Heart right ventricle (tissue), 16 donors: ENCODE data around the gene EIF3K. TPM values are rescaled to one million over a fixed set of nuclear protein-coding genes. Genes with fewer than 3 reads are reported as not detected.
"Not testable (repeated sequence)": the region's sequence is repeated elsewhere in the genome, so short reads cannot be mapped to it uniquely, and the experiment has no call there.

Source experiments
- ATAC-seq, 8 donors: fragments of 200-7000 bp; cut with Tn5 transposase; one replicate each; pipeline ENCODE4 v1.9.1; 2020; ENCODE audit warnings: mild to moderate bottlenecking in 8 of 8, moderate library complexity in 8 of 8, moderate number of reproducible peaks in 1 of 8
- DNase-seq, 2 donors: peaks; one replicate each; pipeline ENCODE4 v3.0.0-alpha.2; 2020
- H3K27ac ChIP-seq, 10 donors: fragments of 200-600 bp; sonication (generic) in 2 of 10; one replicate each; pipeline versions ENCODE4 v1.5.0 to v1.8.0; 2020 to 2022; ENCODE audit warnings: mild to moderate bottlenecking in 3 of 10
- H3K27me3 ChIP-seq, 7 donors: fragments of 200-600 bp; one replicate each; pipeline ENCODE4 v1.8.0; 2021 to 2022; ENCODE audit warnings: mild to moderate bottlenecking in 2 of 7
- H3K36me3 ChIP-seq, 9 donors: fragments of 200-600 bp; sonication (generic) in 1 of 9; one replicate each; pipeline versions ENCODE4 v1.5.0 to v1.8.0; 2020 to 2022; ENCODE audit warnings: mild to moderate bottlenecking in 2 of 9
- H3K4me1 ChIP-seq, 9 donors: fragments of 200-600 bp; sonication (generic) in 1 of 9; one replicate each; pipeline versions ENCODE4 v1.5.0 to v1.8.0; 2020 to 2022; ENCODE audit warnings: mild to moderate bottlenecking in 4 of 9
- H3K4me3 ChIP-seq, 10 donors: fragments of 200-600 bp; sonication (generic) in 2 of 10; one replicate each; pipeline versions ENCODE4 v1.5.0 to v1.8.0; 2020 to 2022; ENCODE audit warnings: mild to moderate bottlenecking in 7 of 10, moderate library complexity in 2 of 10
- H3K9me3 ChIP-seq, 11 donors: fragments of 200-600 bp in 10 of 11; sonication (generic) in 2 of 11; one replicate each; pipeline versions ENCODE4 v1.5.0 to v1.8.0; 2013 to 2022; ENCODE audit warnings: mild to moderate bottlenecking in 2 of 11, control low read depth in 1 of 11, moderate library complexity in 1 of 11
- CTCF ChIP-seq, 9 donors: fragments of 200-600 bp; sonication (generic) in 2 of 9; IDR thresholded peaks; one replicate each; pipeline versions ENCODE4 v1.5.0 to v1.8.0; 2021 to 2022; ENCODE audit warnings: antibody characterized with exemption in 9 of 9, mild to moderate bottlenecking in 5 of 9, moderate library complexity in 1 of 9
- WGBS, 2 donors: extraction: QIAGEN DNeasy Blood & Tissue Kit; methylation state at CpG; one replicate each; pipeline ENCODE4 v1.1.7; 2013; ENCODE audit warnings: inconsistent platforms in 1 of 2; 5-methylcytosine and 5-hydroxymethylcytosine counted together
- intact Hi-C, 10 donors: fragments of 100-400 bp; cut with DNase I; formaldehyde crosslinking; loops; one replicate each; pipeline versions ENCODE4 v1.11.1 to v1.14.2; 2022
- polyA plus RNA-seq, 2 donors: library from polyadenylated mRNA; stranded (reverse); fragments of 200-250 nt; gene quantifications; one replicate each; pipeline ENCODE4 v1.2.3, GENCODE V29; 2013
- total RNA-seq, 10 donors: library from RNA; stranded (reverse); fragmentation: NEBNext Ultra II Directional in 3 of 10; extraction: Animal tissue kit (Norgen Biotek cat#: 25700) in 3 of 10; gene quantifications; one replicate each; pipeline versions ENCODE4 v1.2.1 to v1.2.4, GENCODE V29; 2021 to 2023
- donor health status: Arrhythmogenic right ventricular cardiomyopathy.
- donor health status: ischemic (EF 13 %, LVEDD 7.1; RV severe dilation, severe dysfunction).
- donor health status: healthy with polysubstance abuse.
- donor health status: DM: no; HTN: yes; CAD: no.
- donor health status: DM: no; HTN: no; CAD: no.
- donor health status: ischemic (EF 25% LVEDD 6.9; RV normal size, moderate dysfunction).
- donor health status: ischemic (EF 25% LVEDD 5.7; RV mildly dilated, moderate dysfunction).
- donor health status: healthy.
- donor health status: DM: yes; HTN: yes; CAD: no.
- donor health status: Ischemic cardiomyopathy.
- donor health status: ischemic (EF 35%, LVEDD 5.7; RV mildly dilated, moderate dysfunction).
- donor health status: nonischemic (EF 11% LVEDD 7.7; RV severe dilation, severe dysfunction).
- donor health status: DM: yes; HTN: yes; CAD: no.
- donor health status: PGD.
- donor health status: ischemic (EF 29% LVEDD 5.4; RV normal size, mild dysfunction).
- donor health status: nonischemic (EF 23%, LVEDD 6.1; RV moderate dilation, normal function).

Gene EIF3K
- total and polyA plus RNA-seq, 12 donors = 505 to 845 (median 631) TPM

- Histone ChIP-seq H3K4me1 (peaks cover 0 to 5% (median 0%) of the 10 kb centered on the region in 9 donors), H3K27ac (no peak overlapping the region), H3K36me3 (no peaks in the 10 kb centered on the region), H3K4me3 (no peak overlapping the region), H3K9me3 (no peaks in the 10 kb centered on the region), H3K27me3 (peaks cover 0 to 11% (median 8%) of the 10 kb centered on the region in 7 donors)
- 87 to 92% methylated on average over 11 of the region's 11 CpGs for WGBS, 2 donors
- TF ChIP-seq CTCF (IDR thresholded peaks at IDR 0.05) = no peak
- no peak for ATAC-seq
- DNase-seq = no peak
- intact Hi-C loops = no loop called here
Measured at GRCh38 chr19:38599722-38600121, 19.3 kb upstream of the EIF3K start.

- WGBS, 2 donors = 95 to 97% methylated on average over 5 of the region's 5 CpGs
- H3K9me3 ChIP-seq, H3K4me3 ChIP-seq, H3K4me1 ChIP-seq, ATAC-seq, H3K27ac ChIP-seq, intact Hi-C loops, H3K36me3 ChIP-seq, DNase-seq, H3K27me3 ChIP-seq: not testable (repeated sequence)
Measured at GRCh38 chr19:38602856-38603255, 16.1 kb upstream of the EIF3K start.

- 88% methylated on average over 6 of the region's 6 CpGs for WGBS, 2 donors
- H3K36me3 ChIP-seq = peaks cover 0 to under 1% (median 0%) of the 10 kb centered on the region in 9 donors
- no peak for ATAC-seq
- TF ChIP-seq CTCF (IDR thresholded peaks at IDR 0.05) = no peak
- H3K27me3 ChIP-seq = no peaks in the 10 kb centered on the region
- intact Hi-C loops = no loop called here
- no peaks in the 10 kb centered on the region for H3K9me3 ChIP-seq
- H3K4me3 ChIP-seq = no peak overlapping the region
- no peak for DNase-seq
- H3K4me1 ChIP-seq = no peaks in the 10 kb centered on the region
- H3K27ac ChIP-seq = no peak overlapping the region
Measured at GRCh38 chr19:38606131-38606530, 12.9 kb upstream of the EIF3K start.

GRCh38 chr19:38614289-38614688 is 4.7 kb upstream of the EIF3K start:
- no peak for TF ChIP-seq CTCF (IDR thresholded peaks at IDR 0.05)
- intact Hi-C loops = no loop called here
- Histone ChIP-seq H3K4me1 (peaks cover 0 to 18% (median 12%) of the 10 kb centered on the region in 9 donors), H3K9me3 (no peaks in the 10 kb centered on the region), H3K27me3 (no peaks in the 10 kb centered on the region), H3K4me3 (no peak overlapping the region), H3K27ac (no peak overlapping the region), H3K36me3 (peaks cover 0 to 12% (median 0%) of the 10 kb centered on the region in 9 donors)
- no peak for ATAC-seq
- WGBS, 2 donors = 55 to 63% methylated on average over 3 of the region's 3 CpGs
- DNase-seq = no peak

GRCh38 chr19:38615007-38615581 is 3.9 kb upstream of the EIF3K start:
- WGBS, 2 donors = 75 to 76% methylated on average over 7 of the region's 7 CpGs
- DNase-seq (no peak), ATAC-seq (no peak)
- Histone ChIP-seq H3K4me3 (no peak overlapping the region), H3K9me3 (no peaks in the 10 kb centered on the region), H3K4me1 (peaks cover 0 to 25% (median 18%) of the 10 kb centered on the region in 9 donors), H3K36me3 (peaks cover 0 to 12% (median 0%) of the 10 kb centered on the region in 9 donors), H3K27me3 (no peaks in the 10 kb centered on the region), H3K27ac (no peak overlapping the region)
- intact Hi-C loops = loop anchor here in 2 of 10 donors (5.0 kb wide), 2 partner anchors 68 to 213 kb away; partner anchors contain the start of gene FAM98C (in 1 of the 2)
- no peak for TF ChIP-seq CTCF (IDR thresholded peaks at IDR 0.05)
